GM23338 (cell line): Measurements from ENCODE around the gene FGFR2.

Source experiments
- CREB1 ChIP-seq: fragments of 250-450 bp; sonication (Bioruptor Pico); IDR thresholded peaks from 2 replicates; pipeline ENCODE4 v1.5.0; 2020; ENCODE audit warnings: low read depth, mild to moderate bottlenecking, moderate library complexity
- CTCF ChIP-seq, 2 experiments: fragments of 200-600 bp in 1 of 2; sonication (generic) in 1 of 2; conservative IDR thresholded peaks; 2 replicates each; pipeline versions ENCODE4 v1.5.1 to v1.6.1; 2016 to 2017; ENCODE audit warnings: antibody characterized with exemption in 2 of 2, low read depth in 2 of 2, mild to moderate bottlenecking in 2 of 2, moderate library complexity in 1 of 2
- ETS1 ChIP-seq: IDR thresholded peaks from 2 replicates; pipeline ENCODE4 v1.6.1; 2016; ENCODE audit warnings: antibody characterized with exemption
- EZH2 ChIP-seq: fragments of 200-600 bp; sonication (generic); IDR thresholded peaks from one replicate; pipeline ENCODE4 v1.8.0; 2017; ENCODE audit warnings: antibody characterized with exemption, mild to moderate bottlenecking, low read depth; ENCODE audit not compliant: unreplicated experiment
- EZH2phosphoT487 ChIP-seq: fragments of 200-600 bp; sonication (generic); IDR thresholded peaks from one replicate; pipeline ENCODE4 v1.8.1; 2018; ENCODE audit warnings: antibody characterized with exemption; ENCODE audit not compliant: unreplicated experiment
- JUNB ChIP-seq: IDR thresholded peaks from one replicate; pipeline ENCODE4 v1.6.1; 2016; ENCODE audit warnings: antibody characterized with exemption; ENCODE audit not compliant: unreplicated experiment
- NANOG ChIP-seq: IDR thresholded peaks from 2 replicates; pipeline ENCODE4 v1.6.1; 2016; ENCODE audit warnings: antibody characterized with exemption, borderline replicate concordance
- POLR2AphosphoS5 ChIP-seq: IDR thresholded peaks from 2 replicates; pipeline ENCODE4 v1.6.1; 2016; ENCODE audit warnings: antibody characterized with exemption, low read depth
- REST ChIP-seq: IDR thresholded peaks from one replicate; pipeline ENCODE4 v1.6.1; 2018; ENCODE audit warnings: antibody characterized with exemption; ENCODE audit not compliant: unreplicated experiment

- TF ChIP-seq CTCF (conservative IDR thresholded peaks at IDR 0.05; ENCODE audit: low read depth in 2 of 2) (no peak), NANOG (no peak), EZH2 (no peak), REST (no peak), ETS1 (no peak), POLR2AphosphoS5 (no peak), EZH2phosphoT487 (no peak), JUNB (no peak), CREB1 (no peak)
These were observed 39.2 kb upstream of the FGFR2 start for GRCh38 chr10:121637437-121637836.
